Osteoblast (primary cell): ENCODE data around the gene KIF25. TPM values are rescaled to one million over a fixed set of nuclear protein-coding genes. Genes with fewer than 3 reads are reported as not detected.

Experiments
- DNase-seq: peaks from one replicate; pipeline ENCODE4 v3.0.0; 2011; ENCODE audit warnings: low spot score, mixed read lengths; ENCODE audit not compliant: insufficient read length; ENCODE audit errors: missing footprints
- H2AFZ ChIP-seq: 2 replicates; pipeline ENCODE4 v1.6.0; 2011; ENCODE audit warnings: mild to moderate bottlenecking, low read length
- H3K27ac ChIP-seq: 2 replicates; pipeline ENCODE4 v1.5.1; 2011; ENCODE audit warnings: mild to moderate bottlenecking, low read depth, low read length, moderate library complexity
- H3K27me3 ChIP-seq: 2 replicates; pipeline ENCODE4 v1.6.0; 2012; ENCODE audit warnings: mild to moderate bottlenecking, control low read depth, inconsistent platforms, low read length, moderate library complexity; ENCODE audit not compliant: insufficient read depth
- H3K36me3 ChIP-seq: 2 replicates; pipeline ENCODE4 v1.5.1; 2011; ENCODE audit warnings: mild to moderate bottlenecking, low read length, control low read depth, moderate library complexity; ENCODE audit not compliant: insufficient read depth
- H3K4me1 ChIP-seq: 2 replicates; pipeline ENCODE4 v1.5.1; 2011; ENCODE audit warnings: mild to moderate bottlenecking, low read length, control low read depth, moderate library complexity; ENCODE audit not compliant: insufficient read depth
- H3K4me2 ChIP-seq: 2 replicates; pipeline ENCODE4 v1.6.0; 2011; ENCODE audit warnings: mild to moderate bottlenecking, low read length; ENCODE audit not compliant: insufficient read depth
- H3K4me3 ChIP-seq: fragments of 200-600 bp; sonication (generic); 3 replicates; pipeline ENCODE4 v1.5.1; 2012; ENCODE audit warnings: mild to moderate bottlenecking, low read length, inconsistent platforms; ENCODE audit not compliant: insufficient read depth
- H3K79me2 ChIP-seq: 2 replicates; pipeline ENCODE4 v1.6.0; 2012; ENCODE audit warnings: mild to moderate bottlenecking, low read length, control low read depth, inconsistent platforms; ENCODE audit not compliant: insufficient read depth
- H3K9me3 ChIP-seq: 2 replicates; pipeline ENCODE4 v1.5.1; 2011; ENCODE audit warnings: low read depth, low read length, control low read depth
- H4K20me1 ChIP-seq: 2 replicates; pipeline ENCODE4 v1.6.0; 2012; ENCODE audit warnings: mild to moderate bottlenecking, low read length, control low read depth; ENCODE audit not compliant: insufficient read depth
- total RNA-seq: library from RNA; depleted of rRNA; stranded (reverse); fragments of >200 nt; gene quantifications from 2 replicates; pipeline ENCODE4 v1.2.3, GENCODE V29; 2012
- TF ChIP-seq, protein P1 (sequence below): IDR thresholded peaks from 2 replicates; pipeline ENCODE4 v1.5.1; 2011; ENCODE audit warnings: mild to moderate bottlenecking, low read depth, low read length, moderate library complexity; ENCODE audit errors: extremely low read depth

The KIF25 gene
- total RNA-seq, 1 donor = not detected

DNA sequence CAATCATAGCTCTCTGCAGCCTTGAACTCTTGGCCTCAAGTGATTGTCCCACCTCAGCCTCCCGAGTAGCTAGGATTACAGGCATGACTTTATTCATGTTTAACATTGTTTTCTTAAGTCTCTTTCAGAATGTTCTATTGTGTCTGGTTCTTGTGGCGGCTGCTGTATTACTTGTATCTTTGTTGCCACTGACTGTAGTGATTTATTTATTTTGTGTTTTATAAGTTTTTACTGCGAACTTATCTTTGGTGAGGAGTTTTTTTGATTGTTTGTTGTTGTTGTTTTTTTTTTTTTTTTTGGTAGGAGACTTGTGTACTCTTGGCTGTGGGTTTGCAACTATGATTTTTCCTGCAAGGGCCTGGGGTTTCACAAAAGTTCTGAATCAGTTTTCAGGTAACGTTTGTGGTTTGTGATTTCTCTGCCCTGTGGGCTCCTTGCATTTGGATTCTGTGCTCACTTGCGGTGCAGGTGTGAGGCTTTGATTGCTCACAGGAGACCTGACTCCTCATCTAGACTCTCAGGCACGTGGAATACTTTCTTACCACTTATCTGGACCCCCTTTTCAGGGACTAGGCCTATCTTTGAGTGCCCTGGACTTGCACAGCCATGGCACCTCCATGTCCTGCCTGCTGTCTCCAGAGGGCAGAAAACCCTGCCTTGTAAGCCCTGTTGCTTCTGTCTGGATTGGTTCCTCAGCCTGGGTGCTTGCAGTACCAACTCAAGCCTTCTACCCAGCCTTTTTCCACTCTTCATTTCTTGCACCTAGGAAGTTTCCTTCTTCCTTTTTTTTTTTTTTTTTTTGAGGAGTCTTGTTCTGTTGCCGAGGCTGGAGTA is 25.2 kb downstream of the KIF25 start:
- H3K79me2 ChIP-seq = no peaks in the 10 kb centered on the region
- H2AFZ ChIP-seq = no peak overlapping the region
- H3K27me3 ChIP-seq = peaks cover 18% of the 10 kb centered on the region
- H3K36me3 ChIP-seq = no peaks in the 10 kb centered on the region
- TF ChIP-seq, protein P1, sequence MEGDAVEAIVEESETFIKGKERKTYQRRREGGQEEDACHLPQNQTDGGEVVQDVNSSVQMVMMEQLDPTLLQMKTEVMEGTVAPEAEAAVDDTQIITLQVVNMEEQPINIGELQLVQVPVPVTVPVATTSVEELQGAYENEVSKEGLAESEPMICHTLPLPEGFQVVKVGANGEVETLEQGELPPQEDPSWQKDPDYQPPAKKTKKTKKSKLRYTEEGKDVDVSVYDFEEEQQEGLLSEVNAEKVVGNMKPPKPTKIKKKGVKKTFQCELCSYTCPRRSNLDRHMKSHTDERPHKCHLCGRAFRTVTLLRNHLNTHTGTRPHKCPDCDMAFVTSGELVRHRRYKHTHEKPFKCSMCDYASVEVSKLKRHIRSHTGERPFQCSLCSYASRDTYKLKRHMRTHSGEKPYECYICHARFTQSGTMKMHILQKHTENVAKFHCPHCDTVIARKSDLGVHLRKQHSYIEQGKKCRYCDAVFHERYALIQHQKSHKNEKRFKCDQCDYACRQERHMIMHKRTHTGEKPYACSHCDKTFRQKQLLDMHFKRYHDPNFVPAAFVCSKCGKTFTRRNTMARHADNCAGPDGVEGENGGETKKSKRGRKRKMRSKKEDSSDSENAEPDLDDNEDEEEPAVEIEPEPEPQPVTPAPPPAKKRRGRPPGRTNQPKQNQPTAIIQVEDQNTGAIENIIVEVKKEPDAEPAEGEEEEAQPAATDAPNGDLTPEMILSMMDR = no peak
- no peaks in the 10 kb centered on the region for H3K4me1 ChIP-seq
- DNase-seq = no peak
- no peak overlapping the region for H3K4me2 ChIP-seq
- H3K4me3 ChIP-seq = no peak overlapping the region
- H3K9me3 ChIP-seq = no peaks in the 10 kb centered on the region
- no peak overlapping the region for H3K27ac ChIP-seq
- H4K20me1 ChIP-seq = no peaks in the 10 kb centered on the region

DNA sequence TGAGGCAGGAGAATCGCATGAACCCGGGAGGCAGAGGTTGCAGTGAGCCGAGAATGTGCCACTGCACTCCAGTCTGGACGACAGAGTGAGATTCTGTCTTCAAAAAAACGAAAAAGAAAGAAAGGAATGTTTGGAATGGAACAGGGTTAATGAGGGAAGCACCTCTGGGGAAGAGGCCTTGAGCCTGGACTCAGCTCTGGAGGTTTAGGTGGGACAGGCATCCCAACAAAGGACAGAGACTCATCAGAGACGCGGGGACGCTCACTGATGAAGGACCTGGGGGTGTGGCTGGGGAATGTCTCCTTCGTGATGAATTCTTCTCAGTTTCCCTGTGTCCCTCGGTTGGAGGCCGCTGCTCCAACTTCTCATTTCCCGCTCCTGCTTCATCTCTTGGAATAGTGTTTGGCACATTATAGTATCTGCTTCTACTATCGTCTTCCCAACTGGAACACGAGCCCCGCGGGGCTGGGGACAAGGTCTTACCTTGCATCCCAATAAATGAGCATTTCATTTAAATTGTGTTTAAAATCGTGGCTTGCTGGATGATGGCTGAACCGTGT is 27.6 kb downstream of the KIF25 start:
- Histone ChIP-seq H3K4me2 (no peak overlapping the region), H3K4me1 (no peaks in the 10 kb centered on the region), H4K20me1 (no peaks in the 10 kb centered on the region), H3K79me2 (no peaks in the 10 kb centered on the region), H3K36me3 (no peaks in the 10 kb centered on the region), H3K27me3 (peaks cover 12% of the 10 kb centered on the region), H2AFZ (no peak overlapping the region), H3K27ac (no peak overlapping the region), H3K4me3 (no peak overlapping the region), H3K9me3 (no peaks in the 10 kb centered on the region)
- DNase-seq = no peak
- TF ChIP-seq, protein P1 = no peak

DNA sequence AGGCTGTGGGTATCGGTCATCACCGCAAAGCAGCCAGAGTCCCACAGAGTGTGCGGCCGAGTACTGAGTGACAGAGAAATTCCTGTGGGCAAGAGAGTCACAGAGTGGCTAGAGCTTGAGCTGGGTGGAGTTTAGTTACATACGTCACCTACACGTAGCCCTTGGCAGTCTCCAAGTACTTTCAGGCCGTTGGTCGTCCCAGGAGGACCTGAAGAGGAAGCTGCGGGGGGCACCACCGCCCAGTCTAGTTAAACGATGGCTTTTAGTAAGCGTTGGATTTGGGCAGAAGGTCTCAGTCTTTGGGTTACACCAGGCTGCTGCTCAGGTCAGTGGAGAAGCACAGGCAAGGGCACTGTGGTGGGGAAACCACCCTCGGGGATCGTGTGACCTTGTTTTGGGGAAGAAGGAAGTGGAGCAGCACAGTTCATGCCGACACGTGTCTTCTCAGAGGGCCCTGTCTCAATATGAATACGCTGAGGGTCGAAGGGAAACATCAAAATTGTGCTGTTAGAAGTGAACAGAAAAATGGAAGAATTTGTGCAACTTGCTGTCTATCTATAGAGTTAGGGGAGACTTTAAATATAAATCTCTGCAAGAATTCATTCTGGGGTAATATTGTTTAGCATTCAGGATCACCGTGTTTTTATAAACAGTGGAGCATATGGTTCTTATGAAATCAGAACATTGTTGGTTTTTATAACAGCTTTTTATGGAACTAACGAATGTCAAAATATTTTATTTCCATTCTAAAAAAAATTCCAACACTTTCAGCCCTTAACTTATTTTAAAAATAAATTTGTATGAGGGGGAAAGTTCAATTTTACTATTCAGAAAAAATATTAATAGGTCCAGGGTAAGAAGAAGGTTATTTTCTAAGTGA is 28.6 kb downstream of the KIF25 start:
- Histone ChIP-seq H3K4me3 (peak overlapping the region; percentile 41), H3K4me1 (peaks cover 3% of the 10 kb centered on the region), H3K4me2 (peak overlapping the region; percentile 60), H2AFZ (peak overlapping the region; percentile 51), H3K79me2 (no peaks in the 10 kb centered on the region), H3K27me3 (peaks cover 6% of the 10 kb centered on the region), H4K20me1 (no peaks in the 10 kb centered on the region), H3K36me3 (no peaks in the 10 kb centered on the region), H3K9me3 (no peaks in the 10 kb centered on the region), H3K27ac (no peak overlapping the region)
- TF ChIP-seq, protein P1 = no peak
- no peak for DNase-seq
